ENCODE data around the gene PLXNA4.

GRCh38 chr7:132516042-132516840 lies 60.0 kb downstream of the PLXNA4 start:
- TF ChIP-seq POLR2A (IDR thresholded peaks at IDR 0.05; ENCODE audit: low read depth, low read length) (no peak), TAF1 (IDR thresholded peaks at IDR 0.05; ENCODE audit: borderline replicate concordance, low read depth, low read length) (no peak)

Measured in GM12892 (cell line).